ENCODE data around the gene TMEM53. TPM values are rescaled to one million over a fixed set of nuclear protein-coding genes. Genes with fewer than 3 reads are reported as not detected.

The TMEM53 gene
- total RNA-seq, 1 donor from 2014 or later, result 11.5 TPM

GRCh38 chr1:44621841-44622286 lies 52.4 kb downstream of the TMEM53 start:
- no peaks in the 10 kb centered on the region for H3K9me3 ChIP-seq (replicated peaks)
- H3K4me3 ChIP-seq, result no peak overlapping the region
- no peaks in the 10 kb centered on the region for H3K36me3 ChIP-seq
- no peak for TF ChIP-seq CTCF (IDR thresholded peaks at IDR 0.05; ENCODE audit: borderline replicate concordance)
- H3K4me1 ChIP-seq, result peaks cover 6% of the 10 kb centered on the region
- intact Hi-C loops (cut with micrococcal nuclease), result no loop called here
- no peak for DNase-seq
- no peak overlapping the region for H3K27ac ChIP-seq (replicated peaks)
- peaks cover 9% of the 10 kb centered on the region for H3K27me3 ChIP-seq (ENCODE audit: low read depth)

GRCh38 chr1:44620072-44620471 lies 54.2 kb downstream of the TMEM53 start:
- Histone ChIP-seq H3K9me3 (replicated peaks) (no peaks in the 10 kb centered on the region), H3K4me1 (peaks cover 8% of the 10 kb centered on the region), H3K36me3 (no peaks in the 10 kb centered on the region), H3K27ac (replicated peaks) (no peak overlapping the region), H3K4me3 (no peak overlapping the region), H3K27me3 (ENCODE audit: low read depth) (peaks cover 25% of the 10 kb centered on the region)
- intact Hi-C loops (cut with micrococcal nuclease), result no loop called here
- TF ChIP-seq CTCF (IDR thresholded peaks at IDR 0.05; ENCODE audit: borderline replicate concordance), result no peak
- no peak for DNase-seq

- intact Hi-C loops (cut with micrococcal nuclease), result no loop called here
- no peak overlapping the region for H3K27ac ChIP-seq (replicated peaks)
- no peak overlapping the region for H3K4me3 ChIP-seq
- peaks cover 8% of the 10 kb centered on the region for H3K4me1 ChIP-seq
- peaks cover 29% of the 10 kb centered on the region for H3K27me3 ChIP-seq (ENCODE audit: low read depth)
- H3K9me3 ChIP-seq (replicated peaks), result no peaks in the 10 kb centered on the region
- no peak for TF ChIP-seq CTCF (IDR thresholded peaks at IDR 0.05; ENCODE audit: borderline replicate concordance)
- H3K36me3 ChIP-seq, result no peaks in the 10 kb centered on the region
- no peak for DNase-seq
These were observed 54.9 kb downstream of the TMEM53 start for GRCh38 chr1:44619261-44619900.

- intact Hi-C loops (cut with micrococcal nuclease), result no loop called here
- no peak overlapping the region for H3K27ac ChIP-seq (replicated peaks)
- peaks cover 8% of the 10 kb centered on the region for H3K4me1 ChIP-seq
- no peak for TF ChIP-seq CTCF (IDR thresholded peaks at IDR 0.05; ENCODE audit: borderline replicate concordance)
- no peaks in the 10 kb centered on the region for H3K36me3 ChIP-seq
- no peak for DNase-seq
- H3K9me3 ChIP-seq (replicated peaks), result no peaks in the 10 kb centered on the region
- peaks cover 29% of the 10 kb centered on the region for H3K27me3 ChIP-seq (ENCODE audit: low read depth)
- peak overlapping the region; percentile 62 for H3K4me3 ChIP-seq
These were observed 56.6 kb downstream of the TMEM53 start for GRCh38 chr1:44617703-44618029.

DNA sequence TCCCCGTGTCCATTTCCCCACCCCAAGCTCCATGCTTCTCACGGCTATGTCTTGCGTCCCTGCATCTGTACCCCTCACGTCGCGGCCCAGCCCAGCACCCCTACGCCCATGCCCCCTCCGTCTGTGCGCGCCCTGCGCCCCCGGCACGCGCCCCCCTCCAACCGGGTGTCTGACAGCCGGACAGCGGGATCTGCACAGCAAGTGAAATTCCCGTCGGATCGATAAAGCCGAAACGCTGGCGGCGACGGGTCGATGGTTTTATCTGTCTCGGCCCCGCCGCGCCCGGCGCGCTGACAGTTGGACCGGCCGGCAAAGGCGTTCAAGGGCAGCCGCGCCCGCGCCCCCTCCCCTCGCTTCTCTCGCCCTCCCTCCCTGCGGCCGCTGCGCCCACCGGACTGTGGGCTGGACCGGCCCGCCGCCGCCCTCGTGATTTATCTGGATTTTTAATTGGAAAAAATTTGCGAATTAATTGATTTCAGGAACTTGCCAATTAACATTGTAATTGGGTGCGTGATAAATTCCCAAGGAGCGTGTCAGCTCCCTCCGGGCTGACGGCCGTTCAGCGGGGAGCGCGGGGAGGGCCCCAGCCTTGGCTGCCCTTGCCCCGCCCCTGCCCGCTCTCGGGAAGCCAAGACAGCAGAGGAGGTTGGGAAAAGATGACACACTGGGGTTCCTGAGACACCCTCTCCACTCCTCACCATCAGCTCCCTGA lies 57.1 kb downstream of the TMEM53 start:
- H3K4me3 ChIP-seq, result peak overlapping the region; percentile 62
- no peak for DNase-seq
- no peaks in the 10 kb centered on the region for H3K36me3 ChIP-seq
- no peak overlapping the region for H3K27ac ChIP-seq (replicated peaks)
- H3K9me3 ChIP-seq (replicated peaks), result no peaks in the 10 kb centered on the region
- intact Hi-C loops (cut with micrococcal nuclease), result no loop called here
- no peak for TF ChIP-seq CTCF (IDR thresholded peaks at IDR 0.05; ENCODE audit: borderline replicate concordance)
- peaks cover 8% of the 10 kb centered on the region for H3K4me1 ChIP-seq
- H3K27me3 ChIP-seq (ENCODE audit: low read depth), result peaks cover 29% of the 10 kb centered on the region

Data from left ventricle myocardium inferior (tissue), 1 donor.